ENCODE results near the gene LMOD2. TPM values are rescaled to one million over a fixed set of nuclear protein-coding genes. Genes with fewer than 3 reads are reported as not detected.

LMOD2 gene
- total and polyA plus RNA-seq, 10 of the 15 experiments (the other 5 are each of a cell fraction or from before 2014, with no cell fraction given) = not detected

GRCh38 chr7:123609883-123610239 is 45.8 kb upstream of the LMOD2 start:
- ChIA-PET RAD21 (ENCODE audit: unreplicated experiment) (no interaction called here), SMC1A (ENCODE audit: uncharacterized antibody, unreplicated experiment) (interaction anchor here (0.6 kb wide), 1 partner anchor 260 kb away, joined by 3 read pairs; no protein-coding TSS in a partner anchor), POLR2A (no interaction called here), CTCF (no interaction called here)
- no peaks in the 10 kb centered on the region; a peak in 1 of 4 replicates for H3K27me3 ChIP-seq (replicated peaks in 1 of 2; ENCODE audit: control insufficient read depth in 2 of 2, insufficient read depth in 2 of 2, low read length in 1 of 2)
- no peaks in the 10 kb centered on the region for H3K4me1 ChIP-seq (ENCODE audit: control insufficient read depth, insufficient read depth, low read length)
- no TSS peak for BruUV-seq (replicated peaks)
- H3K27ac ChIP-seq (ENCODE audit: control insufficient read depth, insufficient read depth) = no peak overlapping the region
- in situ Hi-C loops (cut with MboI) (no loop called here), intact Hi-C loops (cut with micrococcal nuclease; ENCODE audit: unreplicated experiment) (no loop called here)
- WGBS (ENCODE audit: insufficient coverage, insufficient replicate concordance, low lambda C conversion rate, missing lambda C conversion rate) = 5% methylated on average over 2 of the region's 2 CpGs
- FAIRE-seq (no peak), ATAC-seq (no peak), DNase-seq (ENCODE audit: low read depth, low spot score) (no peak)
- no peak for TF ChIP-seq STAT3 (IDR thresholded peaks at IDR 0.05; ENCODE audit: low read depth, low read length)
- TF ChIP-seq CBX5 (IDR thresholded peaks at IDR 0.05; ENCODE audit: low read depth) = no peak
- TF ChIP-seq NFXL1 (IDR thresholded peaks at IDR 0.05; ENCODE audit: borderline replicate concordance) = no peak
- TF ChIP-seq ATF7 (IDR thresholded peaks at IDR 0.05; ENCODE audit: low read depth) = no peak
- TF ChIP-seq, protein P1, sequence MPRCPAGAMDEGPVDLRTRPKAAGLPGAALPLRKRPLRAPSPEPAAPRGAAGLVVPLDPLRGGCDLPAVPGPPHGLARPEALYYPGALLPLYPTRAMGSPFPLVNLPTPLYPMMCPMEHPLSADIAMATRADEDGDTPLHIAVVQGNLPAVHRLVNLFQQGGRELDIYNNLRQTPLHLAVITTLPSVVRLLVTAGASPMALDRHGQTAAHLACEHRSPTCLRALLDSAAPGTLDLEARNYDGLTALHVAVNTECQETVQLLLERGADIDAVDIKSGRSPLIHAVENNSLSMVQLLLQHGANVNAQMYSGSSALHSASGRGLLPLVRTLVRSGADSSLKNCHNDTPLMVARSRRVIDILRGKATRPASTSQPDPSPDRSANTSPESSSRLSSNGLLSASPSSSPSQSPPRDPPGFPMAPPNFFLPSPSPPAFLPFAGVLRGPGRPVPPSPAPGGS (IDR thresholded peaks at IDR 0.05; ENCODE audit: borderline replicate concordance, insufficient read depth, low read depth, low read length, poor library complexity, severe bottlenecking) = no peak
- TF ChIP-seq MYC (IDR thresholded peaks at IDR 0.05; ENCODE audit: insufficient read depth, insufficient read length, insufficient replicate concordance, low read length, severe bottlenecking) = no peak
- no peaks in the 10 kb centered on the region for H3K79me2 ChIP-seq (ENCODE audit: control insufficient read depth, insufficient read depth, low read length)
- no peaks in the 10 kb centered on the region for H4K20me1 ChIP-seq (ENCODE audit: control insufficient read depth, insufficient read depth)
- H3K9me3 ChIP-seq (replicated peaks; ENCODE audit: control insufficient read depth, insufficient read depth, low read length) = no peaks in the 10 kb centered on the region
- H3K9ac ChIP-seq (ENCODE audit: control insufficient read depth, insufficient read depth, low read length) = no peak overlapping the region
- H3K36me3 ChIP-seq (ENCODE audit: control insufficient read depth in 2 of 2, insufficient read depth in 2 of 2, low read length in 1 of 2) = no peaks in the 10 kb centered on the region
- no peak overlapping the region for H2AFZ ChIP-seq (ENCODE audit: control insufficient read depth, low read depth, low read length)
- H3K4me2 ChIP-seq (ENCODE audit: control insufficient read depth, insufficient read depth) = no peak overlapping the region
- H3K4me3 ChIP-seq = no peak overlapping the region

DNA sequence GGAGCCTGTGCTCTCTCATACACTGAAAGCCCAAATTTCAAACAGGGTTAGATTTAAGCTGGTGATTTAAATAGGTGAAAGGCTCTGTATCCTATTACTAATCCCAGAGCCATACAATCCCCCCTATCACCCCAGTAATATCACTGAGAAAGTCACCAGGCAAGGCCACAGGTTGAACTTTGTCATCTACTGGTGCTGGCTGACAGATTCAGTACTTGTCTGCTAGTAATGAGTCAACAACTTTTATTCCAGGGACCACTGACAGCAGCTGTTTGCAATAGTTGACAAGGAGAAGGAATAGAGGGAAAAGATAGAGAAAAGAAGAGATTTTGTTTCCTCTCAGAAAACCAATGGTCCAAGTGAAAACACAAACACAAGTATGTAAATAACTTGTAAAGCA is 43.6 kb upstream of the LMOD2 start:
- H3K27ac ChIP-seq (ENCODE audit: control insufficient read depth, insufficient read depth) = no peak overlapping the region
- DNase-seq (ENCODE audit: low read depth, low spot score) (no peak), FAIRE-seq (no peak), ATAC-seq (no peak)
- CTCF ChIA-PET = interaction anchor here (0.7 to 1.2 kb wide), 2 partner anchors 13 to 16 kb away, joined by 3 to 5 read pairs; no protein-coding TSS in a partner anchor
- POLR2A ChIA-PET = no interaction called here
- intact Hi-C loops (cut with micrococcal nuclease; ENCODE audit: unreplicated experiment) (no loop called here), in situ Hi-C loops (cut with MboI) (no loop called here)
- RAD21 ChIA-PET (ENCODE audit: unreplicated experiment) = no interaction called here
- no peaks in the 10 kb centered on the region for H4K20me1 ChIP-seq (ENCODE audit: control insufficient read depth, insufficient read depth)
- H3K4me1 ChIP-seq (ENCODE audit: control insufficient read depth, insufficient read depth, low read length) = no peaks in the 10 kb centered on the region
- H3K36me3 ChIP-seq (ENCODE audit: control insufficient read depth in 2 of 2, insufficient read depth in 2 of 2, low read length in 1 of 2) = no peaks in the 10 kb centered on the region
- BruUV-seq (replicated peaks) = no TSS peak
- no peaks in the 10 kb centered on the region for H3K79me2 ChIP-seq (ENCODE audit: control insufficient read depth, insufficient read depth, low read length)
- no peaks in the 10 kb centered on the region; a peak in 1 of 4 replicates for H3K27me3 ChIP-seq (replicated peaks in 1 of 2; ENCODE audit: control insufficient read depth in 2 of 2, insufficient read depth in 2 of 2, low read length in 1 of 2)
- H3K4me2 ChIP-seq (ENCODE audit: control insufficient read depth, insufficient read depth) = no peak overlapping the region
- no peak overlapping the region for H3K4me3 ChIP-seq
- no peak overlapping the region for H2AFZ ChIP-seq (ENCODE audit: control insufficient read depth, low read depth, low read length)
- H3K9ac ChIP-seq (ENCODE audit: control insufficient read depth, insufficient read depth, low read length) = no peak overlapping the region
- SMC1A ChIA-PET (ENCODE audit: uncharacterized antibody, unreplicated experiment) = no interaction called here
- H3K9me3 ChIP-seq (replicated peaks; ENCODE audit: control insufficient read depth, insufficient read depth, low read length) = no peaks in the 10 kb centered on the region
- TF ChIP-seq STAT3 (IDR thresholded peaks at IDR 0.05; ENCODE audit: low read depth, low read length) = no peak
- TF ChIP-seq, protein P2, sequence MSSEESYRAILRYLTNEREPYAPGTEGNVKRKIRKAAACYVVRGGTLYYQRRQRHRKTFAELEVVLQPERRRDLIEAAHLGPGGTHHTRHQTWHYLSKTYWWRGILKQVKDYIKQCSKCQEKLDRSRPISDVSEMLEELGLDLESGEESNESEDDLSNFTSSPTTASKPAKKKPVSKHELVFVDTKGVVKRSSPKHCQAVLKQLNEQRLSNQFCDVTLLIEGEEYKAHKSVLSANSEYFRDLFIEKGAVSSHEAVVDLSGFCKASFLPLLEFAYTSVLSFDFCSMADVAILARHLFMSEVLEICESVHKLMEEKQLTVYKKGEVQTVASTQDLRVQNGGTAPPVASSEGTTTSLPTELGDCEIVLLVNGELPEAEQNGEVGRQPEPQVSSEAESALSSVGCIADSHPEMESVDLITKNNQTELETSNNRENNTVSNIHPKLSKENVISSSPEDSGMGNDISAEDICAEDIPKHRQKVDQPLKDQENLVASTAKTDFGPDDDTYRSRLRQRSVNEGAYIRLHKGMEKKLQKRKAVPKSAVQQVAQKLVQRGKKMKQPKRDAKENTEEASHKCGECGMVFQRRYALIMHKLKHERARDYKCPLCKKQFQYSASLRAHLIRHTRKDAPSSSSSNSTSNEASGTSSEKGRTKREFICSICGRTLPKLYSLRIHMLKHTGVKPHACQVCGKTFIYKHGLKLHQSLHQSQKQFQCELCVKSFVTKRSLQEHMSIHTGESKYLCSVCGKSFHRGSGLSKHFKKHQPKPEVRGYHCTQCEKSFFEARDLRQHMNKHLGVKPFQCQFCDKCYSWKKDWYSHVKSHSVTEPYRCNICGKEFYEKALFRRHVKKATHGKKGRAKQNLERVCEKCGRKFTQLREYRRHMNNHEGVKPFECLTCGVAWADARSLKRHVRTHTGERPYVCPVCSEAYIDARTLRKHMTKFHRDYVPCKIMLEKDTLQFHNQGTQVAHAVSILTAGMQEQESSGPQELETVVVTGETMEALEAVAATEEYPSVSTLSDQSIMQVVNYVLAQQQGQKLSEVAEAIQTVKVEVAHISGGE (CRISPR knock-in tag; IDR thresholded peaks at IDR 0.05) = no peak
- TF ChIP-seq PRDM15 (CRISPR knock-in tag; IDR thresholded peaks at IDR 0.05) = no peak

All from GM12878 (cell line).